H9 (cell line): ENCODE results near the gene AKIP1. TPM values are rescaled to one million over a fixed set of nuclear protein-coding genes. Genes with fewer than 3 reads are reported as not detected.

Source experiments
- DNase-seq: peaks from one replicate; pipeline ENCODE4 v3.0.0-alpha.2; 2017
- H2AFZ ChIP-seq: one replicate; pipeline ENCODE4 v1.6.1; 2013; ENCODE audit warnings: mild to moderate bottlenecking, low read length, control low read depth, moderate library complexity
- H2AK5ac ChIP-seq: 2 replicates; pipeline ENCODE4 v1.6.1; 2013; ENCODE audit warnings: low read length, control low read depth, mixed read lengths; ENCODE audit not compliant: insufficient read length
- H2BK120ac ChIP-seq: one replicate; pipeline ENCODE4 v1.6.1; 2013; ENCODE audit warnings: low read depth, mild to moderate bottlenecking, low read length, control low read depth, inconsistent platforms; ENCODE audit not compliant: poor library complexity, severe bottlenecking
- H2BK12ac ChIP-seq: 2 replicates; pipeline ENCODE4 v1.6.1; 2013; ENCODE audit warnings: low read length, control low read depth, mixed read lengths, low read depth; ENCODE audit not compliant: insufficient read length
- H2BK15ac ChIP-seq: 2 replicates; pipeline ENCODE4 v1.6.1; 2013; ENCODE audit warnings: low read depth, low read length, control low read depth
- H2BK20ac ChIP-seq: one replicate; pipeline ENCODE4 v1.6.1; 2013; ENCODE audit warnings: low read depth, mild to moderate bottlenecking, low read length, control low read depth, inconsistent platforms; ENCODE audit not compliant: poor library complexity, severe bottlenecking
- H2BK5ac ChIP-seq: 2 replicates; pipeline ENCODE4 v1.6.1; 2013; ENCODE audit warnings: low read length, control low read depth, mixed read lengths; ENCODE audit not compliant: insufficient read length
- H3K14ac ChIP-seq: 2 replicates; pipeline ENCODE4 v1.6.1; 2013; ENCODE audit warnings: low read length, control low read depth; ENCODE audit not compliant: insufficient read depth
- H3K18ac ChIP-seq: 2 replicates; pipeline ENCODE4 v1.6.1; 2013; ENCODE audit warnings: low read depth, mild to moderate bottlenecking, mixed read lengths, low read length, control low read depth; ENCODE audit not compliant: insufficient read length
- H3K23ac ChIP-seq: 2 replicates; pipeline ENCODE4 v1.6.1; 2013; ENCODE audit warnings: low read length, control low read depth, mixed read lengths, low read depth; ENCODE audit not compliant: insufficient read length
- H3K23me2 ChIP-seq: 2 replicates; pipeline ENCODE4 v1.6.1; 2013; ENCODE audit warnings: low read depth, mild to moderate bottlenecking, mixed read lengths, low read length, control low read depth; ENCODE audit not compliant: insufficient read length, poor library complexity, severe bottlenecking
- H3K27ac ChIP-seq: 2 replicates; pipeline ENCODE4 v1.5.1; 2013; ENCODE audit warnings: low read length, control low read depth, mixed read lengths, low read depth; ENCODE audit not compliant: insufficient read length
- H3K27me3 ChIP-seq: 2 replicates; pipeline ENCODE4 v1.6.1; 2013; ENCODE audit warnings: low read length, control low read depth, inconsistent platforms; ENCODE audit not compliant: insufficient read depth
- H3K4ac ChIP-seq: 2 replicates; pipeline ENCODE4 v1.6.1; 2013; ENCODE audit warnings: low read depth, mild to moderate bottlenecking, control low read depth, inconsistent platforms, low read length, moderate library complexity
- H3K4me1 ChIP-seq: 2 replicates; pipeline ENCODE4 v1.6.1; 2013; ENCODE audit warnings: low read length, control low read depth, inconsistent platforms; ENCODE audit not compliant: insufficient read depth
- H3K4me2 ChIP-seq: 2 replicates; pipeline ENCODE4 v1.6.1; 2013; ENCODE audit warnings: low read length, control low read depth, mixed read lengths; ENCODE audit not compliant: insufficient read length, insufficient read depth
- H3K56ac ChIP-seq: 2 replicates; pipeline ENCODE4 v1.6.1; 2013; ENCODE audit warnings: low read depth, mild to moderate bottlenecking, mixed read lengths, low read length, control low read depth; ENCODE audit not compliant: insufficient read length
- H3K79me1 ChIP-seq: 2 replicates; pipeline ENCODE4 v1.6.1; 2013; ENCODE audit warnings: low read depth, mild to moderate bottlenecking, moderate library complexity, low read length, control low read depth, inconsistent platforms; ENCODE audit not compliant: insufficient read depth, poor library complexity, severe bottlenecking
- H3K79me2 ChIP-seq: 2 replicates; pipeline ENCODE4 v1.6.1; 2013; ENCODE audit warnings: low read length, control low read depth, inconsistent platforms; ENCODE audit not compliant: insufficient read depth
- H3K9ac ChIP-seq: 2 replicates; pipeline ENCODE4 v1.6.1; 2013; ENCODE audit warnings: low read length, control low read depth, mixed read lengths; ENCODE audit not compliant: insufficient read length; ENCODE audit errors: extremely low read depth
- H3K9me3 ChIP-seq: one replicate; pipeline ENCODE4 v1.6.1; 2013; ENCODE audit warnings: low read depth, low read length, inconsistent platforms; ENCODE audit not compliant: control insufficient read depth
- H3T11ph ChIP-seq: one replicate; pipeline ENCODE4 v1.6.1; 2013; ENCODE audit warnings: mild to moderate bottlenecking, low read length, control low read depth, inconsistent platforms
- H4K20me1 ChIP-seq: one replicate; pipeline ENCODE4 v1.6.1; 2013; ENCODE audit not compliant: control insufficient read depth, insufficient read length, insufficient read depth
- H4K5ac ChIP-seq: 2 replicates; pipeline ENCODE4 v1.6.1; 2013; ENCODE audit warnings: low read depth, mild to moderate bottlenecking, mixed read lengths, low read length, control low read depth; ENCODE audit not compliant: insufficient read length
- H4K8ac ChIP-seq: replicated peaks from 2 replicates; pipeline ENCODE4 v1.6.1; 2013; ENCODE audit warnings: low read length, control low read depth, mixed read lengths, low read depth; ENCODE audit not compliant: insufficient read length
- H4K91ac ChIP-seq: 2 replicates; pipeline ENCODE4 v1.6.1; 2013; ENCODE audit warnings: low read depth, mild to moderate bottlenecking, moderate library complexity, mixed read lengths, low read length, control low read depth; ENCODE audit not compliant: insufficient read length
- H3K27ac Mint-ChIP-seq, 3 experiments: 2 replicates in 2 of 3; 3 replicates in 1 of 3; pipeline ENCODE4 v1.8.0; 2020 to 2021; ENCODE audit warnings: mixed read lengths in 3 of 3, mild to moderate bottlenecking in 1 of 3, moderate library complexity in 1 of 3
- H3K27me3 Mint-ChIP-seq: 2 replicates; pipeline ENCODE4 v1.8.0; 2021; ENCODE audit warnings: low read depth, mild to moderate bottlenecking, moderate library complexity, mixed read lengths
- H3K36me3 Mint-ChIP-seq, 3 experiments: 2 replicates in 2 of 3; 3 replicates in 1 of 3; pipeline ENCODE4 v1.8.0; 2020 to 2021; ENCODE audit warnings: low read depth in 3 of 3, mixed read lengths in 3 of 3; ENCODE audit not compliant: insufficient read depth in 1 of 3
- H3K4me1 Mint-ChIP-seq, 2 experiments: 2 replicates each; pipeline ENCODE4 v1.8.0; 2020; ENCODE audit warnings: mixed read lengths in 2 of 2
- H3K4me3 Mint-ChIP-seq, 2 experiments: 2 replicates in 1 of 2; 3 replicates in 1 of 2; pipeline ENCODE4 v1.8.0; 2020 to 2021; ENCODE audit warnings: mild to moderate bottlenecking in 2 of 2, mixed read lengths in 2 of 2, moderate library complexity in 1 of 2
- H3K9me3 Mint-ChIP-seq, 2 experiments: 2 replicates in 1 of 2; 3 replicates in 1 of 2; pipeline ENCODE4 v1.8.0; 2020; ENCODE audit warnings: mild to moderate bottlenecking in 2 of 2, mixed read lengths in 2 of 2, moderate library complexity in 1 of 2
- WGBS: extraction: QIAGEN DNeasy Blood & Tissue Kit; methylation state at CpG from one replicate; pipeline ENCODE4 v1.1.7; 2013; ENCODE audit warnings: missing lambda C conversion rate, low lambda C conversion rate, mixed read lengths; ENCODE audit not compliant: insufficient read length; ENCODE audit errors: extremely low coverage; 5-methylcytosine and 5-hydroxymethylcytosine counted together
- total RNA-seq: library from RNA; stranded (reverse); gene quantifications from 2 replicates; pipeline ENCODE4 v1.2.1, GENCODE V29; 2021
- TF ChIP-seq, protein P1 (sequence below): fragments of 200-600 bp; sonication (generic); conservative IDR thresholded peaks from 3 replicates; pipeline ENCODE4 v1.8.0; 2021; ENCODE audit warnings: antibody characterized with exemption, mild to moderate bottlenecking

The AKIP1 gene
- total RNA-seq, 1 experiment from 2014 or later: 21.0 TPM

DNA sequence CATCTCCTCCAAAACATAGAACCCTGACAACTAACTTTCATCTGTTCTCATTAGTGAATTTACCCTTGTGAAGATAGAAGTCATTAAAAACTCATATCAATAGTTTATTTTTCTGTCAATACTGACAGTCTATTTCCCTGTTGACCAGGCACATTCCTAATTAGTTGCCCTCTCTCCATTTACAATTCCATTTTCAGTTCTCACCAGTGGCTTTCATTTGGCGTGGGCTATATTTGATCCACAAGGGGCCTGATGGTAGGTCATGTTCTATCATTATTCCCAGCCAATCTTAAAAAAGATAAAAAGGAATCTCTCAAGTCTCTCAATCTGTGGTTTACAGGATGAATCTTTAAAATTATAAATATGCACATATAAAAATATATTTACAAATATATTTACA lies 3.9 kb upstream of the AKIP1 start:
- Histone ChIP-seq H2BK120ac (no peak overlapping the region), H3K4me2 (no peak overlapping the region), H3K27me3 (no peaks in the 10 kb centered on the region; the same call in 1 of the 2 replicates), H4K8ac (no peak overlapping the region), H3K23ac (no peak overlapping the region), H3K79me1 (no peaks in the 10 kb centered on the region), H2BK15ac (no peak overlapping the region), H2AK5ac (no peak overlapping the region), H3K23me2 (peaks cover 6% of the 10 kb centered on the region), H3K4ac (no peak overlapping the region), H3K27ac (no peak overlapping the region), H4K5ac (no peak overlapping the region), H2BK20ac (no peak overlapping the region), H4K20me1 (no peaks in the 10 kb centered on the region), H3K18ac (no peak overlapping the region), H2AFZ (no peak overlapping the region), H3K4me1 (peaks cover 4% of the 10 kb centered on the region; the same call in 1 of the 2 replicates), H2BK5ac (no peak overlapping the region), H3K56ac (no peak overlapping the region), H3T11ph (no peak overlapping the region), H3K9me3 (no peaks in the 10 kb centered on the region), H3K79me2 (no peaks in the 10 kb centered on the region), H2BK12ac (no peak overlapping the region), H3K14ac (no peak overlapping the region), H4K91ac (no peak overlapping the region), H3K9ac (no peak overlapping the region)
- TF ChIP-seq, protein P1, sequence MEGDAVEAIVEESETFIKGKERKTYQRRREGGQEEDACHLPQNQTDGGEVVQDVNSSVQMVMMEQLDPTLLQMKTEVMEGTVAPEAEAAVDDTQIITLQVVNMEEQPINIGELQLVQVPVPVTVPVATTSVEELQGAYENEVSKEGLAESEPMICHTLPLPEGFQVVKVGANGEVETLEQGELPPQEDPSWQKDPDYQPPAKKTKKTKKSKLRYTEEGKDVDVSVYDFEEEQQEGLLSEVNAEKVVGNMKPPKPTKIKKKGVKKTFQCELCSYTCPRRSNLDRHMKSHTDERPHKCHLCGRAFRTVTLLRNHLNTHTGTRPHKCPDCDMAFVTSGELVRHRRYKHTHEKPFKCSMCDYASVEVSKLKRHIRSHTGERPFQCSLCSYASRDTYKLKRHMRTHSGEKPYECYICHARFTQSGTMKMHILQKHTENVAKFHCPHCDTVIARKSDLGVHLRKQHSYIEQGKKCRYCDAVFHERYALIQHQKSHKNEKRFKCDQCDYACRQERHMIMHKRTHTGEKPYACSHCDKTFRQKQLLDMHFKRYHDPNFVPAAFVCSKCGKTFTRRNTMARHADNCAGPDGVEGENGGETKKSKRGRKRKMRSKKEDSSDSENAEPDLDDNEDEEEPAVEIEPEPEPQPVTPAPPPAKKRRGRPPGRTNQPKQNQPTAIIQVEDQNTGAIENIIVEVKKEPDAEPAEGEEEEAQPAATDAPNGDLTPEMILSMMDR: no peak
- Mint-ChIP-seq H3K4me3 (no peak overlapping the region), H3K36me3 (no peaks in the 10 kb centered on the region), H3K4me1 (peaks cover 9 to 15% of the 10 kb centered on the region in 2 experiments), H3K27ac (no peak overlapping the region), H3K27me3 (peaks cover 30% of the 10 kb centered on the region), H3K9me3 (peaks cover 3 to 5% of the 10 kb centered on the region in 2 experiments; a peak in 3 of 5 replicates)
- DNase-seq: no peak
- WGBS: no CpG with 5 or more reads among the region's 1 CpG
